Testis (tissue), 3 donors: ENCODE results near the gene LY6G5B. TPM values are rescaled to one million over a fixed set of nuclear protein-coding genes. Genes with fewer than 3 reads are reported as not detected.

Experiments used
- DNase-seq: peaks from one replicate; pipeline ENCODE4 v3.0.0-alpha.2; 2019
- H3K27ac ChIP-seq, 2 donors: fragments of 200-600 bp; sonication (generic); one replicate each; pipeline ENCODE4 v1.5.1; 2019
- H3K27me3 ChIP-seq: fragments of 200-600 bp; sonication (generic); one replicate; pipeline ENCODE4 v1.5.1; 2019
- H3K36me3 ChIP-seq: fragments of 200-600 bp; sonication (generic); one replicate; pipeline ENCODE4 v1.5.1; 2017; ENCODE audit warnings: low read depth; ENCODE audit errors: missing control alignments
- H3K4me1 ChIP-seq: fragments of 200-600 bp; sonication (generic); one replicate; pipeline ENCODE4 v1.5.1; 2019
- H3K4me3 ChIP-seq, 2 donors: fragments of 200-600 bp; sonication (generic); one replicate each; pipeline ENCODE4 v1.5.1; 2017 to 2019
- H3K9me3 ChIP-seq: fragments of 200-600 bp; sonication (generic); one replicate; pipeline ENCODE4 v1.5.1; 2017
- CTCF ChIP-seq, 3 experiments: fragments of 450-650 bp in 2 of 3; fragments of 200-600 bp in 1 of 3; sonication (generic) in 1 of 3; IDR thresholded peaks; one replicate each; pipeline ENCODE4 v1.5.1; 2016 to 2019; ENCODE audit warnings: antibody characterized with exemption in 3 of 3, mild to moderate bottlenecking in 2 of 3, moderate library complexity in 1 of 3
- POLR2A ChIP-seq: fragments of 450-650 bp; IDR thresholded peaks from one replicate; pipeline ENCODE4 v1.6.1; 2017; ENCODE audit warnings: antibody characterized with exemption, mild to moderate bottlenecking, moderate library complexity
- WGBS, 2 donors: methylation state at CpG; one replicate each; pipeline ENCODE4 v1.1.5; 2018; 5-methylcytosine and 5-hydroxymethylcytosine counted together
- intact Hi-C: fragments of 100-400 bp; cut with DNase I; formaldehyde crosslinking; loops from one replicate; pipeline ENCODE4 v1.15.1; 2023; ENCODE audit warnings: low total_unique reads
- polyA plus RNA-seq: library from polyadenylated mRNA; stranded (reverse); fragments of 350-450 nt; fragmentation: Illumina TruSeq; extraction: RNeasy Lipid Tissue Mini Kit (QIAGEN cat#74804); gene quantifications from one replicate; pipeline ENCODE4 v1.2.3, GENCODE V29; 2014; ENCODE audit warnings: low read depth, low replicate concordance; ENCODE audit not compliant: insufficient read depth
- total RNA-seq, 2 donors: library from RNA; depleted of rRNA; stranded (reverse); fragments of >200 nt; gene quantifications; one replicate each; pipeline ENCODE4 v1.2.3, GENCODE V29; 2016

LY6G5B gene
- total and polyA plus RNA-seq, 3 donors from 2014 or later, result 14.0 to 16.3 (median 15.9) TPM

DNA sequence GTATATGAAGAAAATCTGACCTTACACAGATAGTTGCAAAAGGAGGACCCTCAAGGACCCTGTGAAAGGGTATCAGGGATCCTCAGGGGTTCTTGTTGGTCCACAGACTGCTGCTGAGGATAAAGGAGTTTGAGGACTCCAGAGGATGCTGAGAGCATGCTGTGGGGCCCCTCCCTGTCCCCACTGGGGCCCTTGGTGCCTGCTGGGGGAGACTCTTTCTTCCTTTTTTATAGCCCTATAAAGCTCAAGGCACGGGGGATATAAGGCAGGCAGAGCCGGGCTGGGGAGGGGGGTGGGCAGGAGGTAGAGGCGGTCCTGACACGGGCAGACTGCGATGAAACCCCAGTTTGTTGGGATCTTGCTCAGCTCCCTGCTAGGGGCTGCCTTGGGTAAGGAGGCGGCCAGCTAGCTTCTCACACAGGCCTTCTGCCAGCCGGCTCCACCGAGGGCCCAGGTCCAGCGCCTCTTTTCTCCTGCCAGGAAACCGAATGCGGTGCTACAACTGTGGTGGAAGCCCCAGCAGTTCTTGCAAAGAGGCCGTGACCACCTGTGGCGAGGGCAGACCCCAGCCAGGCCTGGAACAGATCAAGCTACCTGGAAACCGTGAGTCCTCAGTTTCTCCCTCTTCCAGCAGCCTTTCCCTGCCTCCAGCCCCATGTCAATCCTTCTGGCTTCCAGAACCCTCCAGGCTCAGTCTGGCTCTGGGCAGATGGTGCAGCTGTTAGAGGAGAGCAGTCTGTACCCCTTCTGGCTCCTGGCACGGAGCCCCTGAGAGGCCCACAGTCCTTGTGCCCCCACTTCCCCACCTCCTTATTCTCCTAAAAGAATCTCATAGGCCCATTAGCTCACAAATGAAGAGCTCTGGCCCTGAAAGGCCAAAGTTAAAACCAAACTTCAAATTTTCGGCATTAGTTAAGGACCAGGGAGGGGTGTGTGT is 45.5 kb downstream of the LY6G5B start, which contains the start of gene LY6G6D:
TSS of gene LY6G6D (plus strand) at position 327 of the 937 bp plus-strand sequence. CDS start at position 335, 8 bp downstream.
- no peaks in the 10 kb centered on the region for H3K36me3 ChIP-seq
- peaks cover 3% of the 10 kb centered on the region for H3K4me1 ChIP-seq
- no peaks in the 10 kb centered on the region for H3K9me3 ChIP-seq
- H3K4me3 ChIP-seq, result no peak within 1 kb of the TSS
- TF ChIP-seq CTCF (IDR thresholded peaks at IDR 0.05) (no peak), POLR2A (no peak)
- intact Hi-C loops, result no loop called here
- WGBS, 2 donors, result 57 to 64% methylated on average over 6 to 16 of the region's 16 CpGs
- no peak for DNase-seq
- no peak within 1 kb of the TSS for H3K27ac ChIP-seq
- H3K27me3 ChIP-seq, result no peaks in the 10 kb centered on the region

DNA sequence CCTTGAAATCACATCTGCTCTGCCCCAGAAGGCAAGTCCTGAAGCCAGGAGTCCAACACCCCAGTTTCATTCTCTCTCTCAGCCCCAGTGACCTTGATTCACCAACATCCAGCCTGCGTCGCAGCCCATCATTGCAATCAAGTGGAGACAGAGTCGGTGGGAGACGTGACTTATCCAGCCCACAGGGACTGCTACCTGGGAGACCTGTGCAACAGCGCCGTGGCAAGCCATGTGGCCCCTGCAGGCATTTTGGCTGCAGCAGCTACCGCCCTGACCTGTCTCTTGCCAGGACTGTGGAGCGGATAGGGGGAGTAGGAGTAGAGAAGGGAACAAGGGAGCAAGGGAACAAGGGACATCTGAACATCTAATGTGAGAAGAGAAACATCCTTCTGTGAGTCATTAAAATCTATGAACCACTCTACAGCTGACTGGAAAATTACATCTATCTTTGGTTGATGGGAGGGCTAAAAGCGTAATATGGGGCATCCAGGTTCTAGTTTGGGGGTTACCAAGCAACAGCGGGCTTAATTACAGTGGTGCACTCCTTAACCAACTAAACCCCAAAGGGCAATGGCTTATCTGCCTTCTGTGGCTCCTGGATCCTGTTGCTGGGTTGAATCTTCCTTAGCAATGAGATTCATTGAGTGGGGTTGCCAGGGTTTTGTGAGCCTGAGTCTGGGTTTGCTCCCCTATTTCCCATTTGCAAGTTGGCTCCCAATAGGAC is 47.9 kb downstream of the LY6G5B start:
- peaks cover 3% of the 10 kb centered on the region for H3K4me1 ChIP-seq
- no peak for DNase-seq
- intact Hi-C loops, result no loop called here
- WGBS, 2 donors, result 75 to 95% methylated on average over 10 of the region's 10 CpGs
- no peak overlapping the region for H3K27ac ChIP-seq
- H3K9me3 ChIP-seq, result no peaks in the 10 kb centered on the region
- H3K36me3 ChIP-seq, result no peaks in the 10 kb centered on the region
- TF ChIP-seq POLR2A, result no peak
- TF ChIP-seq CTCF (IDR thresholded peaks at IDR 0.05), result no peak
- H3K4me3 ChIP-seq, result no peak overlapping the region
- no peaks in the 10 kb centered on the region for H3K27me3 ChIP-seq

GRCh38 chr6:31718265-31718664 is 48.5 kb downstream of the LY6G5B start:
- WGBS, 2 donors, result 94 to 100% methylated on average over 1 of the region's 1 CpG
- no peak overlapping the region for H3K27ac ChIP-seq

GRCh38 chr6:31719001-31719400 is 49.2 kb downstream of the LY6G5B start:
- Histone ChIP-seq H3K27me3 (no peaks in the 10 kb centered on the region), H3K36me3 (no peaks in the 10 kb centered on the region), H3K4me1 (peaks cover 3% of the 10 kb centered on the region), H3K4me3 (no peak overlapping the region), H3K9me3 (no peaks in the 10 kb centered on the region), H3K27ac (no peak overlapping the region)
- WGBS, 2 donors, result 77 to 86% methylated on average over 6 of the region's 6 CpGs
- TF ChIP-seq POLR2A (no peak), CTCF (IDR thresholded peaks at IDR 0.05) (no peak)
- intact Hi-C loops, result no loop called here
- no peak for DNase-seq

More at GRCh38 chr6:31718265-31718664, 48.5 kb downstream of the LY6G5B start:
- Histone ChIP-seq H3K9me3 (no peaks in the 10 kb centered on the region), H3K36me3 (no peaks in the 10 kb centered on the region), H3K4me1 (peaks cover 3% of the 10 kb centered on the region), H3K27me3 (no peaks in the 10 kb centered on the region), H3K4me3 (no peak overlapping the region)
- intact Hi-C loops, result no loop called here
- no peak for DNase-seq
- TF ChIP-seq CTCF (IDR thresholded peaks at IDR 0.05) (no peak), POLR2A (no peak)
